Loucy (cell line): ENCODE results near the gene CFAP410.

Source experiments
- CTCF ChIP-seq: fragments of 200-600 bp; sonication (generic); conservative IDR thresholded peaks from 2 replicates; pipeline ENCODE4 v1.5.1; 2014; ENCODE audit warnings: mild to moderate bottlenecking, antibody characterized with exemption, low read length
- EZH2phosphoT487 ChIP-seq: fragments of 200-600 bp; IDR thresholded peaks from 2 replicates; pipeline ENCODE4 v1.6.1; 2018; ENCODE audit warnings: antibody characterized with exemption, mild to moderate bottlenecking, moderate library complexity, borderline replicate concordance

GRCh38 chr21:44379991-44380865 is 41.0 kb upstream of the CFAP410 start:
- TF ChIP-seq EZH2phosphoT487 (no peak), CTCF (no peak)
